ENCODE results near the gene EXOC2.

DNA sequence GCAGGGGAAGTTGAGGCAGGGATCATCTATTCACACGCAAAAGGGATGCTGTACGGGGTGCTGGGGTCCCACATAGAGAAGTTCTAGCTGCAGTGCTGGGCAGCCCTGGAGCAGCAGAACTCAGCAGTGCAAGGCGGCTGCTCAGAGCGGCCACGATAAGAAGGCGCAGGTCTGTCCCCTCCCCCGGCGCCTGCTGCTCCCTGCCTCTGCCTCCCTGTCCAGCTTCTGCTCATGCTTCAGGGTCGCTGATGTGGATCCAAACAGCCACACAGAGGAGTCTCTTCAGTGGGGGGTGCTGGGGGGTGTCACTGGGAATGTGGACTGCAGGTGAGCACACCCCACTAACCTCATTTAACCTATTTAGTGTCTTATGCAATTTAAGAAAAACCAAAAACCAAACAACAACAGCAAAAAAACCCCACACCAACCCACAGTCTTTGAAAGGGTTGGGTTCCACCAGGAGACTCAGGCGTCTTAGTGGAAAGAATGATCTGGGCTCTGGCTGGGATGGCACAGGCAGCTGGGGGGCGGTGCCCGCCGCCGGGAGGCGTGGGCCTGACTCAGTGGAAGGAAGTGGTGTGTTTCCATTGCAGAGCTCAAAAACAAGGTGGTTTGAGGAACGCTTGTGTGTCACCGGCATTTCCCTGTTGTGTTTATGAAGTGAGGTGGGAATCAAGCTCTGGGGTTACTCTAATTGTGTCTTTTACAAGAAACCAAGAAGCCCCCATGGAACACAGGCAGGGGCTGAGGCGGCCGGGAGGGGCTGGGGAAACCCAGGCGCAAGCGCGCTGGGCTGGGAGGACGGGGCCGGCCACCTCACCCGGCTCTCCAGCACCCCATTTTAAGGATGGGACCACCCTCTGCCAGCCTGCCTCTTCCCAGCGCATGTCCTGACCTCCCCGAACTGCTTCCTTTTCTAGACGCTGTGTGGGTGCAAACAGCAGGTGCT lies 246.2 kb downstream of the EXOC2 start:
- TF ChIP-seq, protein P1, sequence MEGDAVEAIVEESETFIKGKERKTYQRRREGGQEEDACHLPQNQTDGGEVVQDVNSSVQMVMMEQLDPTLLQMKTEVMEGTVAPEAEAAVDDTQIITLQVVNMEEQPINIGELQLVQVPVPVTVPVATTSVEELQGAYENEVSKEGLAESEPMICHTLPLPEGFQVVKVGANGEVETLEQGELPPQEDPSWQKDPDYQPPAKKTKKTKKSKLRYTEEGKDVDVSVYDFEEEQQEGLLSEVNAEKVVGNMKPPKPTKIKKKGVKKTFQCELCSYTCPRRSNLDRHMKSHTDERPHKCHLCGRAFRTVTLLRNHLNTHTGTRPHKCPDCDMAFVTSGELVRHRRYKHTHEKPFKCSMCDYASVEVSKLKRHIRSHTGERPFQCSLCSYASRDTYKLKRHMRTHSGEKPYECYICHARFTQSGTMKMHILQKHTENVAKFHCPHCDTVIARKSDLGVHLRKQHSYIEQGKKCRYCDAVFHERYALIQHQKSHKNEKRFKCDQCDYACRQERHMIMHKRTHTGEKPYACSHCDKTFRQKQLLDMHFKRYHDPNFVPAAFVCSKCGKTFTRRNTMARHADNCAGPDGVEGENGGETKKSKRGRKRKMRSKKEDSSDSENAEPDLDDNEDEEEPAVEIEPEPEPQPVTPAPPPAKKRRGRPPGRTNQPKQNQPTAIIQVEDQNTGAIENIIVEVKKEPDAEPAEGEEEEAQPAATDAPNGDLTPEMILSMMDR (IDR thresholded peaks at IDR 0.05 in 2 of 3, conservative IDR thresholded peaks at IDR 0.05 in 1 of 3; ENCODE audit: borderline replicate concordance in 1 of 3, insufficient read depth in 1 of 3, low read depth in 2 of 3, low read length in 2 of 3) = no peak
- TF ChIP-seq EZH2 (IDR thresholded peaks at IDR 0.05) (no peak), POLR2A (IDR thresholded peaks at IDR 0.05; ENCODE audit: borderline replicate concordance, extremely low read depth, insufficient read depth, insufficient read length) (no peak)

Measured in HCT116 (cell line).